KMS-11 (cell line): ENCODE data around the gene CFAP46.
"Not testable (repeated sequence)": the region's sequence is repeated elsewhere in the genome, so short reads cannot be mapped to it uniquely, and the experiment has no call there.

Source experiments
- H2AFZ ChIP-seq: fragments of 200-600 bp; sonication (generic); 2 replicates; pipeline ENCODE4 v1.6.1; 2016; ENCODE audit warnings: antibody characterized with exemption, mixed run types, low read depth
- H3K27ac ChIP-seq: fragments of 200-600 bp; sonication (generic); 2 replicates; pipeline ENCODE4 v1.6.1; 2016; ENCODE audit warnings: mild to moderate bottlenecking, mixed run types
- H3K27me3 ChIP-seq: fragments of 200-600 bp; sonication (generic); 2 replicates; pipeline ENCODE4 v1.6.1; 2017; ENCODE audit warnings: mild to moderate bottlenecking, low read depth, mixed run types, moderate library complexity; ENCODE audit not compliant: insufficient read depth
- H3K36me3 ChIP-seq: fragments of 200-600 bp; sonication (generic); 2 replicates; pipeline ENCODE4 v1.6.1; 2017; ENCODE audit warnings: mild to moderate bottlenecking, mixed run types; ENCODE audit not compliant: insufficient read depth
- H3K4me1 ChIP-seq: fragments of 200-600 bp; sonication (generic); 2 replicates; pipeline ENCODE4 v1.6.1; 2016; ENCODE audit warnings: mild to moderate bottlenecking, low read depth, mixed run types; ENCODE audit not compliant: poor library complexity, severe bottlenecking
- H3K4me2 ChIP-seq: fragments of 200-600 bp; sonication (generic); 2 replicates; pipeline ENCODE4 v1.7.0; 2016; ENCODE audit warnings: mild to moderate bottlenecking, mixed run types
- H3K4me3 ChIP-seq: fragments of 200-600 bp; sonication (generic); IDR thresholded peaks from 2 replicates; pipeline ENCODE4 v1.6.1; 2017; ENCODE audit warnings: low read depth, low read length, mixed read lengths; ENCODE audit not compliant: insufficient read depth
- H3K79me2 ChIP-seq: fragments of 200-600 bp; sonication (generic); 2 replicates; pipeline ENCODE4 v1.6.1; 2016; ENCODE audit warnings: low read depth, mixed run types; ENCODE audit not compliant: insufficient read depth
- H3K9ac ChIP-seq: fragments of 200-600 bp; sonication (generic); 2 replicates; pipeline ENCODE4 v1.6.1; 2016; ENCODE audit warnings: mild to moderate bottlenecking, mixed run types
- H4K20me1 ChIP-seq: fragments of 200-600 bp; sonication (generic); 2 replicates; pipeline ENCODE4 v1.6.1; 2016; ENCODE audit warnings: mild to moderate bottlenecking, mixed run types; ENCODE audit not compliant: insufficient read depth
- TF ChIP-seq, protein P1 (sequence below): fragments of 200-600 bp; sonication (generic); conservative IDR thresholded peaks from 2 replicates; pipeline ENCODE4 v1.6.1; 2017; ENCODE audit warnings: low read depth, mild to moderate bottlenecking, antibody characterized with exemption, low read length, moderate library complexity, mixed read lengths

Gene CFAP46

DNA sequence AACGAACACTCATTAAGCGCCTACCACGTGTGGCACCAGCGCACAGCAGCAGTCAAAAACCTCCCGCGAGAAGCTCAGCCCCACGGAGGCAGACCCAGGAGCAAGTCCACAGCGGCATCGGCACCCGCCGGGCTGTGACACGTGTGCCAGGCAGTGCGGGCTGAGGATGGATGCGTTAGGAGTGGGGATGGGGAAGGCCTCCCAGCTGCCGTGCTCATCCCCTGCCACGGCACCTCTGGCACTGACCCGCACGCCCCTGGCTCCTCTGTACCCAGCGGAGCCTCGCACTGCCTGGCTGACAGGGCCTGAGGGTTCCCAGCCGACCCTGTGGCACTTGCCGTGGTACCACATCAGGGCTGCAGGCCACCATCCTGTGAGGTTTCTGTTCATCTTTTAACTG, 16.8 kb downstream of the CFAP46 start:
- Histone ChIP-seq H2AFZ (no peak overlapping the region), H3K79me2 (no peaks in the 10 kb centered on the region), H3K36me3 (no peaks in the 10 kb centered on the region), H3K27ac (no peak overlapping the region), H3K4me1 (no peaks in the 10 kb centered on the region), H3K27me3 (peaks cover 47% of the 10 kb centered on the region), H3K9ac (no peak overlapping the region), H4K20me1 (no peaks in the 10 kb centered on the region), H3K4me3 (no peak overlapping the region), H3K4me2 (no peak overlapping the region)
- TF ChIP-seq, protein P1, sequence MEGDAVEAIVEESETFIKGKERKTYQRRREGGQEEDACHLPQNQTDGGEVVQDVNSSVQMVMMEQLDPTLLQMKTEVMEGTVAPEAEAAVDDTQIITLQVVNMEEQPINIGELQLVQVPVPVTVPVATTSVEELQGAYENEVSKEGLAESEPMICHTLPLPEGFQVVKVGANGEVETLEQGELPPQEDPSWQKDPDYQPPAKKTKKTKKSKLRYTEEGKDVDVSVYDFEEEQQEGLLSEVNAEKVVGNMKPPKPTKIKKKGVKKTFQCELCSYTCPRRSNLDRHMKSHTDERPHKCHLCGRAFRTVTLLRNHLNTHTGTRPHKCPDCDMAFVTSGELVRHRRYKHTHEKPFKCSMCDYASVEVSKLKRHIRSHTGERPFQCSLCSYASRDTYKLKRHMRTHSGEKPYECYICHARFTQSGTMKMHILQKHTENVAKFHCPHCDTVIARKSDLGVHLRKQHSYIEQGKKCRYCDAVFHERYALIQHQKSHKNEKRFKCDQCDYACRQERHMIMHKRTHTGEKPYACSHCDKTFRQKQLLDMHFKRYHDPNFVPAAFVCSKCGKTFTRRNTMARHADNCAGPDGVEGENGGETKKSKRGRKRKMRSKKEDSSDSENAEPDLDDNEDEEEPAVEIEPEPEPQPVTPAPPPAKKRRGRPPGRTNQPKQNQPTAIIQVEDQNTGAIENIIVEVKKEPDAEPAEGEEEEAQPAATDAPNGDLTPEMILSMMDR = no peak

DNA sequence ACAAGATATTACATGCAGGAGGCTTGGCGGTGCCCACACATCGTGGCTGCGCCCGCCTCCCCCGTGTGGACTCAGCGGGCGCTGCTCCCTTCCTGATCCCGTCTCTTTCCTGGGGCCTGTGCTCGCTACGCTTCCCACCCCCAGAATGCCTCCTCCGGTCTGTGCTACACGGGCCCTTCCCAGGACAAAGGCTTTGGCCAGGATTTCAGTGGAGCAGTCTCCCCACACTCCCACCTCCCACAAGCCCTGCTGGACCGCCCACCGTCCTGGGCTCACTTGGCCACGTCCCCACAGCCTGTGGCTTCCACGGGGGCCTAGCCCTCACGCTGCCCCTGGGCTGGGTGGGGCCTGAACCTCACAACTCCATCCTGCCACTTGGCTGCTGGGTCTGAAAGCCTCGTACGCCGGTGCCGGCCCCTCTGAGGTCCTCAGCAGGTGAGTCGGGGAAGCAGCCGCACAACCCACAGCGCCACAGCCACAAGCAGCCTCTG, 17.3 kb downstream of the CFAP46 start:
- Histone ChIP-seq H3K79me2 (no peaks in the 10 kb centered on the region), H3K36me3 (no peaks in the 10 kb centered on the region), H3K27ac (no peak overlapping the region), H3K4me2 (no peak overlapping the region), H3K27me3 (peaks cover 47% of the 10 kb centered on the region), H2AFZ (no peak overlapping the region), H4K20me1 (no peaks in the 10 kb centered on the region), H3K4me3 (no peak overlapping the region), H3K9ac (no peak overlapping the region), H3K4me1 (no peaks in the 10 kb centered on the region)
- TF ChIP-seq, protein P1 = no peak

DNA sequence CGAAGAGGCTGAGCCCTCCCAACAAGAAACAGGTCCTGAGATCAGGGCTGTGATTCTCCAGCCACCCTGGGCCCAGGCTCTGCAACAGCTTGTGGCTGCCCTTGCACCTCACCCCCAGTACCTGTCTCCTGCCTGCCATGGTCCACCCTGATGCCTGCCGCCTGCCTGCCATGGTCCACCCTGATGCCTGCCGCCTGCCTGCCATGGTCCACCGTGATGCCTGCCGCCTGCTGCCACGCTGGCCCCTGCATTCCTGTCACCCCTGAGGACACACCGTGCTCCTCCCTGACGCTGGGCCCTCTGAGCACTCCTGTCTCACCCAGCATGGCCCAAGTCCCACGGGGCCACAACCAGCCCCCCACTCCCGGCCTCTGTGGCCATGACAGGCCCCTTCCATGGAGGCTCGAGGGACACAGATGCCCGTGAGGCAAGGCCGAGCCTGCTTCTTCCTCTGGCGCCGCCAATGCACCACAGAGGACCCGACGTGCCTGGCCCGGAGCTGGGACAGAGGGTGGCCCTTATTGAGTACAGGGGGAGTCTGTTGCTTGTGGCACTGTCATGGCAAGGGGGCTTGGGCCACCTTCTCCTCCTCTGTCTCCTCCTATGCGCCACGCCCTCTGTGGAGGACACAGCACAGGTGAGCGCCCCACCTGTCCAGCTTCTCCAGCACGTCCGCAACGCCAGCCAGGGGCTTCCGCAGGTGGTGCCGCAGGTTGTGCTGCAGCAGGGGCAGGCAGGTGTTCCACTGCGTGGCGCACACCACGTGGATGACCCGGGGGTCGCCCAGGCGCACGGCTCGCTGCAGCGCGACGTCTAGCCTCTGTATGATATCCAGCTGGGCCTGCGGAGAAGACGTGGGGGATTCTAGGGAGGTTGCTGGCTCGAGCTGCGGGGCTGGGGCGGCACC, 18.1 kb downstream of the CFAP46 start:
- Histone ChIP-seq H3K36me3 (no peaks in the 10 kb centered on the region), H4K20me1 (no peaks in the 10 kb centered on the region), H3K4me3 (no peak overlapping the region), H3K9ac (no peak overlapping the region), H3K4me1 (no peaks in the 10 kb centered on the region), H3K4me2 (no peak overlapping the region), H3K79me2 (no peaks in the 10 kb centered on the region), H3K27ac (no peak overlapping the region), H3K27me3 (peaks cover 42% of the 10 kb centered on the region), H2AFZ (no peak overlapping the region)
- TF ChIP-seq, protein P1 = no peak

DNA sequence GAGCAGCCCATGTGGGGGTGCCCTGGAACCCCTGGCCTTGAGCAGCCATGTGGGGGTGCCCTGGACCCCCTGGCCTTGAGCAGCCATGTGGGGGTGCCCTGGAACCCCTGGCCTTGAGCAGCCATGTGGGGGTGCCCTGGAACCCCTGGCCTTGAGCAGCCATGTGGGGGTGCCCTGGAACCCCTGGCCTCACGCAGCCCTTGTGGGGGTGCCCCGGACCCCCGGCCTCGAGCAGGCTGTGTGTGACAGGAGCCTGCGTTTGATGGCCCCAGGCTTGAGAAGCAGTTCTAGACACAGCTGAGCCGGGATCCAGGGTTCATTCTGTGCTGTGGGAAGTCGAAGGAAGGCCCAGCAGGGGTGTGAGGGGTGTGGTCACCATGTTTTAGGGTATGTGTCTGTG, 19.0 kb downstream of the CFAP46 start:
- not testable (repeated sequence) for H3K36me3 ChIP-seq, H3K27ac ChIP-seq, H2AFZ ChIP-seq, H3K79me2 ChIP-seq, H3K4me2 ChIP-seq, H3K4me1 ChIP-seq, H3K9ac ChIP-seq, H3K4me3 ChIP-seq, H4K20me1 ChIP-seq
- H3K27me3 ChIP-seq = peaks cover 44% of the 10 kb centered on the region

DNA sequence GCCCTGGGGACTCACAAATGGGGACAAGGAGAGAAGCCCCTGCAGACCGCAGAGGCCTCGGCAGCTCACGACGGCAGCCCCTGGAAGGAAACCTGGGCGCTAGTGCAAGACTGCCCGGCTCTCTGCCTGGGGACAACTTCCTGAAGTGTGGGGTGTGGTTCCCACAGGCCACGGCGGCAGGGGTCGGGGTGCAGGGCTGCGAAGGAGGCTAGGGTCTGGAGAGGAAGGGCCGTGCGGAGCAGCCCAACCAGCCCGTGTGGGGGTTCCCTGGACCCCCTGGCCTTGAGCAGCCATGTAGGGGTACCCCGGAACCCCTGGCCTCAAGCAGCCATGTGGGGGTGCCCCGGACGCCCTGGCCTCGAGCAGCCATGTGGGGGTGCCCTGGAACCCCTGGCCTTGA, 19.5 kb downstream of the CFAP46 start:
- Histone ChIP-seq H3K27ac (no peak overlapping the region), H3K4me1 (no peaks in the 10 kb centered on the region), H3K4me2 (no peak overlapping the region), H4K20me1 (no peaks in the 10 kb centered on the region), H3K27me3 (peaks cover 38% of the 10 kb centered on the region), H3K79me2 (no peaks in the 10 kb centered on the region), H2AFZ (no peak overlapping the region), H3K9ac (no peak overlapping the region), H3K4me3 (no peak overlapping the region), H3K36me3 (no peaks in the 10 kb centered on the region)
- TF ChIP-seq, protein P1 = no peak
